Measurements from ENCODE around the gene ARMC2. TPM values are rescaled to one million over a fixed set of nuclear protein-coding genes. Genes with fewer than 3 reads are reported as not detected.
A peak's percentile ranks its signal among the peaks of the same experiment; 100 is the strongest.

ARMC2 gene
- total RNA-seq, 5 donors from 2014 or later (not counting 1 experiment from before 2014, with no cell fraction given) = 6.4 to 10.0 (median 8.1) TPM

- Mint-ChIP-seq H3K36me3 (no peaks in the 10 kb centered on the region), H3K4me1 (peaks cover 16 to 17% (median 16%) of the 10 kb centered on the region in 3 donors), H3K27ac (no peak overlapping the region), H3K4me3 (no peak overlapping the region), H3K9me3 (no peaks in the 10 kb centered on the region), H3K27me3 (peaks cover 0 to 4% of the 10 kb centered on the region in 2 donors)
- Histone ChIP-seq H3K4me1 (ENCODE audit: control insufficient read depth in 1 of 2, extremely low read depth in 1 of 2, insufficient read depth in 2 of 2, low read length in 2 of 2) (peaks cover 2 to 12% of the 10 kb centered on the region in 2 experiments), H3K9me3 (no peaks in the 10 kb centered on the region), H3K27ac (ENCODE audit: low read length) (no peak overlapping the region), H3K27me3 (replicated peaks in 1 of 2; ENCODE audit: control insufficient read depth in 2 of 2, extremely low read depth in 1 of 2, insufficient read depth in 2 of 2, low read length in 1 of 2) (peaks cover 0 to 11% of the 10 kb centered on the region in 2 experiments), H3K4me3 (ENCODE audit: control insufficient read depth in 1 of 2, extremely low read depth in 1 of 2, low read length in 1 of 2) (no peak overlapping the region), H3K36me3 (ENCODE audit: control insufficient read depth in 2 of 2, extremely low read depth in 1 of 2, insufficient read depth in 1 of 2, low read length in 1 of 2) (no peaks in the 10 kb centered on the region)
- no peak for DNase-seq
- ChIA-PET CTCF (interaction anchor here (0.6 kb wide), 4 partner anchors 167 to 303 kb away, joined by 4 to 8 read pairs (median 6); no protein-coding TSS in a partner anchor), POLR2A (interaction anchor here (0.6 to 1.1 kb wide), 3 partner anchors 226 to 298 kb away, joined by 3 to 6 read pairs (median 4); no protein-coding TSS in a partner anchor)
- ATAC-seq (replicated peaks in 1 of 4) = no peak
Measured at GRCh38 chr6:108845145-108845544, 3.1 kb upstream of the ARMC2 start.

- H3K27me3 ChIP-seq (replicated peaks in 1 of 2; ENCODE audit: control insufficient read depth in 2 of 2, extremely low read depth in 1 of 2, insufficient read depth in 2 of 2, low read length in 1 of 2) = peaks cover 0 to 9% of the 10 kb centered on the region in 2 experiments
- no peak overlapping the region for H3K27ac Mint-ChIP-seq
- ATAC-seq (replicated peaks in 1 of 4) (no peak), DNase-seq (no peak)
- peaks cover 0 to 4% of the 10 kb centered on the region in 2 donors for H3K27me3 Mint-ChIP-seq
- no peak overlapping the region for H3K4me3 Mint-ChIP-seq
- no peak overlapping the region for H3K27ac ChIP-seq (ENCODE audit: low read length)
- no peaks in the 10 kb centered on the region for H3K36me3 Mint-ChIP-seq
- no peaks in the 10 kb centered on the region for H3K9me3 ChIP-seq
- H3K4me1 Mint-ChIP-seq = peaks cover 21 to 23% (median 22%) of the 10 kb centered on the region in 3 donors
- WGBS (ENCODE audit: insufficient coverage) = no CpG with 5 or more reads among the region's 5 CpGs
- no peak overlapping the region for H3K4me3 ChIP-seq (ENCODE audit: control insufficient read depth in 1 of 2, extremely low read depth in 1 of 2, low read length in 1 of 2)
- H3K4me1 ChIP-seq (ENCODE audit: control insufficient read depth in 1 of 2, extremely low read depth in 1 of 2, insufficient read depth in 2 of 2, low read length in 2 of 2) = peaks cover 2 to 12% of the 10 kb centered on the region in 2 experiments
- CTCF ChIA-PET = interaction anchor here in 1 of 2 donors (0.5 to 1.0 kb wide), 2 partner anchors 10 to 211 kb away, joined by 3 to 4 read pairs; no protein-coding TSS in a partner anchor
- POLR2A ChIA-PET = interaction anchor here in 1 of 2 donors (0.7 kb wide), 1 partner anchor 299 kb away, joined by 4 read pairs; no protein-coding TSS in a partner anchor
- H3K9me3 Mint-ChIP-seq = no peaks in the 10 kb centered on the region
- H3K36me3 ChIP-seq (ENCODE audit: control insufficient read depth in 2 of 2, extremely low read depth in 1 of 2, insufficient read depth in 1 of 2, low read length in 1 of 2) = no peaks in the 10 kb centered on the region
Measured at GRCh38 chr6:108846101-108846500, 2.1 kb upstream of the ARMC2 start.

- Histone ChIP-seq H3K27ac (ENCODE audit: low read length) (no peak overlapping the region), H3K27me3 (replicated peaks in 1 of 2; ENCODE audit: control insufficient read depth in 2 of 2, extremely low read depth in 1 of 2, insufficient read depth in 2 of 2, low read length in 1 of 2) (peaks cover 0 to 9% of the 10 kb centered on the region in 2 experiments), H3K4me1 (ENCODE audit: control insufficient read depth in 1 of 2, extremely low read depth in 1 of 2, insufficient read depth in 2 of 2, low read length in 2 of 2) (peaks cover 2 to 12% of the 10 kb centered on the region in 2 experiments), H3K4me3 (ENCODE audit: control insufficient read depth in 1 of 2, extremely low read depth in 1 of 2, low read length in 1 of 2) (no peak overlapping the region), H3K36me3 (ENCODE audit: control insufficient read depth in 2 of 2, extremely low read depth in 1 of 2, insufficient read depth in 1 of 2, low read length in 1 of 2) (no peaks in the 10 kb centered on the region), H3K9me3 (no peaks in the 10 kb centered on the region)
- CTCF ChIA-PET = interaction anchor here (0.6 to 1.0 kb wide), 3 partner anchors 10 to 202 kb away, joined by 3 to 5 read pairs (median 4); no protein-coding TSS in a partner anchor
- Mint-ChIP-seq H3K36me3 (no peaks in the 10 kb centered on the region), H3K27ac (no peak overlapping the region), H3K9me3 (no peaks in the 10 kb centered on the region), H3K4me3 (no peak overlapping the region), H3K27me3 (peaks cover 0 to 3% of the 10 kb centered on the region in 2 donors), H3K4me1 (peaks cover 23 to 26% (median 25%) of the 10 kb centered on the region in 3 donors)
- DNase-seq (no peak), ATAC-seq (replicated peaks in 1 of 4) (no peak)
- POLR2A ChIA-PET = interaction anchor here (0.6 to 0.7 kb wide), 3 partner anchors 50 to 529 kb away, joined by 3 to 4 read pairs (median 3); no protein-coding TSS in a partner anchor
- 88% methylated on average over 1 of the region's 1 CpG for WGBS (ENCODE audit: insufficient coverage)
Measured at GRCh38 chr6:108846628-108847027, 1.6 kb upstream of the ARMC2 start.

- Mint-ChIP-seq H3K9me3 (no peaks in the 10 kb centered on the region), H3K36me3 (no peaks in the 10 kb centered on the region), H3K27me3 (no peaks in the 10 kb centered on the region), H3K27ac (peak overlapping the region; percentile 60 to 89), H3K4me1 (peaks cover 24 to 26% (median 25%) of the 10 kb centered on the region in 3 donors), H3K4me3 (peak overlapping the region; percentile 82 to 87 (median 86))
- Histone ChIP-seq H3K9me3 (no peaks in the 10 kb centered on the region), H3K27ac (ENCODE audit: low read length) (peak overlapping the region; percentile 59), H3K4me3 (ENCODE audit: control insufficient read depth in 1 of 2, extremely low read depth in 1 of 2, low read length in 1 of 2) (peak overlapping the region; percentile 73), H3K4me1 (ENCODE audit: control insufficient read depth in 1 of 2, extremely low read depth in 1 of 2, insufficient read depth in 2 of 2, low read length in 2 of 2) (peaks cover 2 to 12% of the 10 kb centered on the region in 2 experiments), H3K27me3 (replicated peaks in 1 of 2; ENCODE audit: control insufficient read depth in 2 of 2, extremely low read depth in 1 of 2, insufficient read depth in 2 of 2, low read length in 1 of 2) (peaks cover 0 to 9% of the 10 kb centered on the region in 2 experiments), H3K36me3 (ENCODE audit: control insufficient read depth in 2 of 2, extremely low read depth in 1 of 2, insufficient read depth in 1 of 2, low read length in 1 of 2) (no peaks in the 10 kb centered on the region)
- DNase-seq = no peak
- WGBS (ENCODE audit: insufficient coverage) = 46% methylated on average over 10 of the region's 12 CpGs
- ChIA-PET POLR2A (interaction anchor here (0.6 to 1.1 kb wide), 4 partner anchors 26 to 289 kb away, joined by 3 to 13 read pairs (median 4); no protein-coding TSS in a partner anchor), CTCF (interaction anchor here (0.7 to 1.8 kb wide), 14 partner anchors 10 to 307 kb away, joined by 3 to 5 read pairs (median 3); no protein-coding TSS in a partner anchor)
- ATAC-seq (replicated peaks in 1 of 4) = peak in 2 of 4 experiments; percentile 3 to 21
Measured at GRCh38 chr6:108847738-108848115, 495 bp upstream of the ARMC2 start.

GRCh38 chr6:108850669-108851465 is 2.6 kb downstream of the ARMC2 start:
- Mint-ChIP-seq H3K4me1 (peaks cover 24 to 26% (median 25%) of the 10 kb centered on the region in 3 donors), H3K27ac (peak overlapping the region in 1 of 2 donors; percentile 17), H3K27me3 (no peaks in the 10 kb centered on the region), H3K36me3 (peaks cover 18% of the 10 kb centered on the region), H3K4me3 (no peak overlapping the region), H3K9me3 (no peaks in the 10 kb centered on the region)
- 95% methylated on average over 8 of the region's 10 CpGs for WGBS (ENCODE audit: insufficient coverage)
- Histone ChIP-seq H3K27me3 (replicated peaks in 1 of 2; ENCODE audit: control insufficient read depth in 2 of 2, extremely low read depth in 1 of 2, insufficient read depth in 2 of 2, low read length in 1 of 2) (no peaks in the 10 kb centered on the region), H3K36me3 (ENCODE audit: control insufficient read depth in 2 of 2, extremely low read depth in 1 of 2, insufficient read depth in 1 of 2, low read length in 1 of 2) (peaks cover 0 to 10% of the 10 kb centered on the region in 2 donors), H3K27ac (ENCODE audit: low read length) (no peak overlapping the region), H3K4me1 (ENCODE audit: control insufficient read depth in 1 of 2, extremely low read depth in 1 of 2, insufficient read depth in 2 of 2, low read length in 2 of 2) (peaks cover 2 to 12% of the 10 kb centered on the region in 2 experiments), H3K4me3 (ENCODE audit: control insufficient read depth in 1 of 2, extremely low read depth in 1 of 2, low read length in 1 of 2) (no peak overlapping the region), H3K9me3 (no peaks in the 10 kb centered on the region)
- POLR2A ChIA-PET = interaction anchor here in 1 of 2 donors (0.6 to 0.7 kb wide), 3 partner anchors 163 to 628 kb away, joined by 3 read pairs; no protein-coding TSS in a partner anchor
- DNase-seq (no peak), ATAC-seq (replicated peaks in 1 of 4) (no peak)
- CTCF ChIA-PET = interaction anchor here in 1 of 2 donors (0.5 kb wide), 1 partner anchor 223 kb away, joined by 3 read pairs; no protein-coding TSS in a partner anchor

- no peaks in the 10 kb centered on the region for H3K9me3 ChIP-seq
- CTCF ChIA-PET = interaction anchor here in 1 of 2 donors (0.6 kb wide), 1 partner anchor 787 kb away, joined by 8 read pairs; no protein-coding TSS in a partner anchor
- peaks cover 2 to 12% of the 10 kb centered on the region in 2 experiments for H3K4me1 ChIP-seq (ENCODE audit: control insufficient read depth in 1 of 2, extremely low read depth in 1 of 2, insufficient read depth in 2 of 2, low read length in 2 of 2)
- H3K36me3 ChIP-seq (ENCODE audit: control insufficient read depth in 2 of 2, extremely low read depth in 1 of 2, insufficient read depth in 1 of 2, low read length in 1 of 2) = peaks cover 4 to 18% of the 10 kb centered on the region in 2 donors
- POLR2A ChIA-PET = interaction anchor here in 1 of 2 donors (0.6 to 0.7 kb wide), 2 partner anchors 162 to 1146 kb away, joined by 3 read pairs; no protein-coding TSS in a partner anchor
- ATAC-seq (replicated peaks in 1 of 4) (no peak), DNase-seq (no peak)
- no peak overlapping the region for H3K4me3 ChIP-seq (ENCODE audit: control insufficient read depth in 1 of 2, extremely low read depth in 1 of 2, low read length in 1 of 2)
- Mint-ChIP-seq H3K36me3 (peaks cover 27% of the 10 kb centered on the region), H3K4me1 (peaks cover 24 to 26% (median 25%) of the 10 kb centered on the region in 3 donors), H3K27ac (no peak overlapping the region), H3K4me3 (no peak overlapping the region), H3K27me3 (no peaks in the 10 kb centered on the region), H3K9me3 (peaks cover 0 to 2% (median 1%) of the 10 kb centered on the region in 3 donors)
- no CpG with 5 or more reads among the region's 1 CpG for WGBS (ENCODE audit: insufficient coverage)
- H3K27ac ChIP-seq (ENCODE audit: low read length) = no peak overlapping the region
- no peaks in the 10 kb centered on the region for H3K27me3 ChIP-seq (replicated peaks in 1 of 2; ENCODE audit: control insufficient read depth in 2 of 2, extremely low read depth in 1 of 2, insufficient read depth in 2 of 2, low read length in 1 of 2)
Measured at GRCh38 chr6:108851756-108852155, 3.5 kb downstream of the ARMC2 start.
